NT2/D1 (cell line): ENCODE data around the gene CRIP3.

Experiments used
- DNase-seq: peaks from one replicate; pipeline ENCODE4 v3.0.0-alpha.2; 2011; ENCODE audit warnings: low read depth, low spot score
- H3K27me3 ChIP-seq: 2 replicates; pipeline ENCODE4 v1.6.0; 2011; ENCODE audit warnings: mild to moderate bottlenecking; ENCODE audit not compliant: insufficient read length, insufficient read depth
- H3K36me3 ChIP-seq: 2 replicates; pipeline ENCODE4 v1.6.1; 2011; ENCODE audit warnings: mild to moderate bottlenecking, low read length, mixed read lengths; ENCODE audit not compliant: insufficient read depth, insufficient read length
- H3K4me1 ChIP-seq: 2 replicates; pipeline ENCODE4 v1.5.1; 2011; ENCODE audit not compliant: insufficient read depth, insufficient read length
- H3K4me3 ChIP-seq: 2 replicates; pipeline ENCODE4 v1.5.1; 2011; ENCODE audit warnings: low read depth; ENCODE audit not compliant: insufficient read length
- H3K9ac ChIP-seq: 2 replicates; pipeline ENCODE4 v1.6.0; 2011; ENCODE audit warnings: low read depth; ENCODE audit not compliant: insufficient read length
- H3K9me3 ChIP-seq: 2 replicates; pipeline ENCODE4 v1.5.1; 2011; ENCODE audit warnings: mild to moderate bottlenecking, low read length; ENCODE audit not compliant: insufficient read depth
- SUZ12 ChIP-seq: IDR thresholded peaks from 2 replicates; pipeline ENCODE4 v1.6.1; 2011; ENCODE audit not compliant: insufficient read length, insufficient read depth; ENCODE audit errors: extremely low read depth
- YY1 ChIP-seq: IDR thresholded peaks from 2 replicates; pipeline ENCODE4 v1.6.1; 2011; ENCODE audit not compliant: insufficient read length, insufficient read depth
- ZNF274 ChIP-seq: IDR thresholded peaks from 2 replicates; pipeline ENCODE4 v1.6.1; 2011; ENCODE audit warnings: mild to moderate bottlenecking, low read depth, low read length

Gene CRIP3

GRCh38 chr6:43293698-43294097, 14.9 kb downstream of the CRIP3 start:
- Histone ChIP-seq H3K9ac (no peak overlapping the region), H3K4me3 (no peak overlapping the region), H3K27me3 (no peaks in the 10 kb centered on the region), H3K9me3 (no peaks in the 10 kb centered on the region), H3K36me3 (no peaks in the 10 kb centered on the region), H3K4me1 (peaks cover 11% of the 10 kb centered on the region)
- TF ChIP-seq ZNF274 (no peak), YY1 (no peak), SUZ12 (no peak)
- DNase-seq: no peak

DNA sequence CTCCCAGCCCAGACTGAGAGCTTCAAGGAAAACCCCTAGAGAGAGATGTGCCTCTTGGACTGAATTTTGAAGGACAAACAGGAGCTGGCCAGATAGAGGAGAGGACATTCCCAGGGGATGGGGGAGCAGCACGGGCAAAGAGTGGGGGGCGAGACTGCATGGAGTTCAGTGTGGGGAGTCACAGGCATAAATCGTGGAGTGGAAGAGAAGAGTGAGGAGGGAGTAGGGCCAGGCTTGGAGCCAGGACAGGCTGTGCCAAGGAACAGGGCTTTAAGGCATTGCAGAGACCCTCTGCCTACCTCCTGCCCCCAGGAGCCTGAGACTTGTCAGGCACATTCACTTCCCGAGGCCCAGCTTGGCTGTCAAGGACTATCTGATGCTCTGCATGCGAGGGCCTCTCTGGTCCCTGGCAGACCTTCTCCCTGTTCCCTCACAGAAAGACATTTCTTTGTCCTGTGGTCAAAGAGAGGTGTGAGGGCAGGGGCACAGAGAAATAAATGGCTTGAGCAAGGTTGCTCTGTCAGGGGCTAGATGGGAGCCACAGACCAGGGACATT, 15.8 kb downstream of the CRIP3 start:
- Histone ChIP-seq H3K4me3 (no peak overlapping the region), H3K27me3 (no peaks in the 10 kb centered on the region), H3K4me1 (peaks cover 3% of the 10 kb centered on the region), H3K9ac (no peak overlapping the region), H3K36me3 (no peaks in the 10 kb centered on the region), H3K9me3 (no peaks in the 10 kb centered on the region)
- no peak for DNase-seq
- TF ChIP-seq ZNF274 (no peak), YY1 (no peak), SUZ12 (no peak)

DNA sequence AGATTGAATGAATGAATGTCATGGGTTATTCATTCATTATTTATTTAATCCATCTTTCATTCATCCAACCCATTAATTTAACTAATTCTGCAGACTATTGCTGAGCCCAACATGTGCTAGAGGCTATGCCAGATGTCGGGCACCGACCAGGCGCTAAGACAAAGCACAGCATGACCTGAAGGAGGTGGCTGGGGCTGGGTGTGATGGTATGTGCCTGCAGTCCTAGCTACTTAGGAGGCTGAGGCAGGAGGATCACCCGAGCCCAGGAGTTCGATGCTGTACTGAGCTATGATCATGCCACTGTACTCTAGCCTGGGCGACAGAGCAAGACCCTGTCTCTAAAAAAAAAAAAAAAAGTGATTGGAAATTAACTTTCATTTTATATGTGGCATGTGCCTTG, 16.3 kb downstream of the CRIP3 start:
- H3K9ac ChIP-seq: no peak overlapping the region
- no peaks in the 10 kb centered on the region for H3K36me3 ChIP-seq
- H3K9me3 ChIP-seq: no peaks in the 10 kb centered on the region
- no peak overlapping the region for H3K4me3 ChIP-seq
- H3K27me3 ChIP-seq: no peaks in the 10 kb centered on the region
- no peak for TF ChIP-seq YY1
- TF ChIP-seq ZNF274: no peak
- no peak for TF ChIP-seq SUZ12
- DNase-seq: no peak
- H3K4me1 ChIP-seq: no peaks in the 10 kb centered on the region

GRCh38 chr6:43291708-43292107, 16.9 kb downstream of the CRIP3 start:
- TF ChIP-seq YY1: no peak
- no peak for TF ChIP-seq SUZ12
- no peak for TF ChIP-seq ZNF274

GRCh38 chr6:43290905-43291355, 17.7 kb downstream of the CRIP3 start:
- no peak overlapping the region for H3K9ac ChIP-seq
- no peak for DNase-seq
- TF ChIP-seq ZNF274 (no peak), YY1 (no peak), SUZ12 (no peak)
- no peak overlapping the region for H3K4me3 ChIP-seq
- H3K4me1 ChIP-seq: peaks cover 6% of the 10 kb centered on the region
- no peaks in the 10 kb centered on the region for H3K36me3 ChIP-seq
- no peaks in the 10 kb centered on the region for H3K9me3 ChIP-seq
- H3K27me3 ChIP-seq: no peaks in the 10 kb centered on the region

More at GRCh38 chr6:43291708-43292107, 16.9 kb downstream of the CRIP3 start:
- Histone ChIP-seq H3K4me3 (no peak overlapping the region), H3K36me3 (no peaks in the 10 kb centered on the region), H3K9me3 (no peaks in the 10 kb centered on the region), H3K27me3 (no peaks in the 10 kb centered on the region), H3K9ac (no peak overlapping the region), H3K4me1 (peaks cover 6% of the 10 kb centered on the region)
- DNase-seq: no peak

- Histone ChIP-seq H3K9me3 (no peaks in the 10 kb centered on the region), H3K4me1 (peaks cover 6% of the 10 kb centered on the region), H3K9ac (no peak overlapping the region), H3K36me3 (no peaks in the 10 kb centered on the region), H3K4me3 (no peak overlapping the region), H3K27me3 (no peaks in the 10 kb centered on the region)
- TF ChIP-seq YY1 (no peak), ZNF274 (no peak), SUZ12 (no peak)
- DNase-seq: no peak
These were observed 18.2 kb downstream of the CRIP3 start for GRCh38 chr6:43290339-43290904.

DNA sequence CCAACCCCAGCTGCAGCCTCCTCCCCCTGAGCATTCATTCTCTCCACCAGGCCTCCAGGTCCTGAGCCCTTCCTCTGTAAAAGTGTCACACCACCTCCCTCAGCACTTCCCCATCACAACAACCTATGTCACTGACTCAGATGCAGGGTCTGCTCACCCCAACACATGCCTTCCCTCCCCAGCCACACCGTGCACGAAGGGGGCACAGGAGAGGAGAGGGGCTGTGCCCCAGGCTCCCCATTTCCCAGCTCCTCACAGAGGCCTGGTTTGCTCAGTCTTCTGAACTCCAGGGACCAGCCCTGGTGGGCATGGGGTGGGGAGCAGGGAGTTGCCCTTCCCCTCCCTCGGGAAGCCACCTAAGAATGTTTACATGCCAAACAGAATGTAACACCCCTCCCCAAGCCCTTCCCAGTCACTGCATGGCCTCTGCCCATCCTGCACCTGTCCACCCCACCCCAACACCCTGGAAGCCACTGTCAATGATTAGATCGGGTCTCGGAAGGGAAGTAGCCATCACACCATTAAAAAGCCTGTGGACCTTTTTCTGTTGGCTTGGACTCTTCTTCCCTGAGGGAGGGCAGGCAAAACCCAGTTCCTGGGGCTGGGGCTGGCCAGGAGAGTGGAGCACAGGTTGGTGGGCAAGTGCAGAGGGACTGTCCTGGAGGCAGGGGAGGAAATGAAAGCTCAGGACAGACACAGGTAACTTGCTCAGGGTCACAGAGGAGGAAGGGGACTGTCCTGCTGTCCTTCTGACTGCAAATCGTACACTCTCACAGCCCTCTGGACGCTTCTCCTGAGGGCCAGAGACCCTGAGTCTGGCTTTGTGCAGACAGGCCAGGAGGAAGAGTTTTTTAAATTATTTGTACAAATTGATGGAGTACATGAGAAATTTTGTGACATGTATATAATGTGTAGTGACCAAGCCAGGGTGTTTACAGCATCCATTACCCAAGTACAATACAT, 20.6 kb downstream of the CRIP3 start:
- no peak overlapping the region for H3K9ac ChIP-seq
- peaks cover 6% of the 10 kb centered on the region for H3K4me1 ChIP-seq
- H3K9me3 ChIP-seq: no peaks in the 10 kb centered on the region
- no peak for DNase-seq
- no peaks in the 10 kb centered on the region for H3K36me3 ChIP-seq
- no peak for TF ChIP-seq YY1
- no peaks in the 10 kb centered on the region for H3K27me3 ChIP-seq
- H3K4me3 ChIP-seq: no peak overlapping the region
